HG02678 (cell line): ENCODE data around the gene TROAP.
"Not testable (repeated sequence)": the region's sequence is repeated elsewhere in the genome, so short reads cannot be mapped to it uniquely, and the experiment has no call there.

Experiments
- ATAC-seq: cut with Tn5 transposase; IDR thresholded peaks from one replicate; pipeline ENCODE4 v1.9.1; 2021; ENCODE audit warnings: mild to moderate bottlenecking, moderate library complexity; ENCODE audit not compliant: unreplicated experiment

The TROAP gene

DNA sequence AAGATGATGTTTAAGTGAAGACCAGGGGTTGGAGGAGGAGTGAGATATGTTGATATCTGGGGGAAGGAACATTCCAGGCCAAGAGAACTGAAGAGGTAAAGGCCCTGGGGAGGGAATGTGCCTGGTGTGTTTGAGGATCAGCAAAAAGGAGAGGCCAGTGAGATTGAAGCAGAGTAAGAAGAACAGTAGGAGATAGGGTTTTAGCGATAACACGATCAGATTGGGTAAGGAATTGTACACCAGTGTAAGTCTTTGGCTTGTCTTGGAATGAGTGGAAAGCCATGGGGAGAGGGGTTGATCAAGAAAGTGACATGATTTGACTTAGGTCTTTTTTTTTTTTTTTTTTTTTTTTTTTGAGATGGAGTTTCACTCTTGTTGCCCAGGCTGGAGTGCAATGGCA, 4.8 kb downstream of the TROAP start:
- no peak for ATAC-seq

DNA sequence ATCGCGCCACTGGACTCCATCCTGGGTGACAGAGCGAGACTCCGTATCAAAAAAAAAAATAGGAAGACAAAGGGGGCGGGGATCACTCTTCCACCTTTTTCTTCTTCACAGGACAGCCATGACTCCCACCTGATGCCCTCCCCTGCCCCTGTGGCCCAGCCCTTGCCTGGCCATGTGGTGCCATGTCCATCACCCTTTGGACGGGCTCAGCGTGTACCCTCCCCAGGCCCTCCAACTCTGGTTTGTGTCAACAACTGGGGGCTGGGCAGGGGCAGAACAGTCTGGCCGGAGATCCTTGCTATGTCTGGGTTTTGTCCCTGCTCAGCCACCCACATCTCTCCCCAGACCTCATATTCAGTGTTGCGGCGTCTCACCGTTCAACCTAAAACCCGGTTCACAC, 5.8 kb downstream of the TROAP start:
- no peak for ATAC-seq

DNA sequence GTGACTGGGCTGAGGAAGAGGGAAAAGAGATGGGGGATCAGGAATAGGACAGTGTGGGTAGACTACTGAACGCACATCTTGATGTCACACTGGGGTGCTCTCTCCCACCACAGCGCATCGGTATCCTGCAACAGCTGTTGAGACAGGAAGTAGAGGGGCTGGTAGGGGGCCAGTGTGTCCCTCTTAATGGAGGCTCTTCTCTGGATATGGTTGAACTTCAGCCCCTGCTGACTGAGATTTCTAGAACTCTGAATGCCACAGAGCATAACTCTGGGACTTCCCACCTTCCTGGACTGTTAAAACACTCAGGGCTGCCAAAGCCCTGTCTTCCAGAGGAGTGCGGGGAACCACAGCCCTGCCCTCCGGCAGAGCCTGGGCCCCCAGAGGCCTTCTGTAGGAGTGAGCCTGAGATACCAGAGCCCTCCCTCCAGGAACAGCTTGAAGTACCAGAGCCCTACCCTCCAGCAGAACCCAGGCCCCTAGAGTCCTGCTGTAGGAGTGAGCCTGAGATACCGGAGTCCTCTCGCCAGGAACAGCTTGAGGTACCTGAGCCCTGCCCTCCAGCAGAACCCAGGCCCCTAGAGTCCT, 7.1 kb downstream of the TROAP start:
- no peak for ATAC-seq

DNA sequence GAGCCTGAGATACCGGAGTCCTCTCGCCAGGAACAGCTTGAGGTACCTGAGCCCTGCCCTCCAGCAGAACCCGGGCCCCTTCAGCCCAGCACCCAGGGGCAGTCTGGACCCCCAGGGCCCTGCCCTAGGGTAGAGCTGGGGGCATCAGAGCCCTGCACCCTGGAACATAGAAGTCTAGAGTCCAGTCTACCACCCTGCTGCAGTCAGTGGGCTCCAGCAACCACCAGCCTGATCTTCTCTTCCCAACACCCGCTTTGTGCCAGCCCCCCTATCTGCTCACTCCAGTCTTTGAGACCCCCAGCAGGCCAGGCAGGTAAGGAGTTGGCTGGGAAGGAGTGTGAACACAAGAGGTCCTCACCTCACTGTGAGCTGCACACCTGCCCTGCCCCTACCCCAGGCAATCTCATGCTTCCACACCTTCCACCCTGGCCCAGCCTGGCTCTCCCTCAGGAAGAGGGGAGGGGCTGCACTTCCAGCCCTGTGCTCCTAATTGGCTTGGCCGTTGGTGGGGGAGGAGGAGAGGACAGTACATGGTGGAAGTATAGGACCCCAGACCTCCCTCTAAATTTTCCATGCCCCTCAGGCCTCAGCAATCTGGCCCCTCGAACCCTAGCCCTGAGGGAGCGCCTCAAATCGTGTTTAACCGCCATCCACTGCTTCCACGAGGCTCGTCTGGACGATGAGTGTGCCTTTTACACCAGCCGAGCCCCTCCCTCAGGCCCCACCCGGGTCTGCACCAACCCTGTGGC, 7.8 kb downstream of the TROAP start:
- ATAC-seq = no peak

DNA sequence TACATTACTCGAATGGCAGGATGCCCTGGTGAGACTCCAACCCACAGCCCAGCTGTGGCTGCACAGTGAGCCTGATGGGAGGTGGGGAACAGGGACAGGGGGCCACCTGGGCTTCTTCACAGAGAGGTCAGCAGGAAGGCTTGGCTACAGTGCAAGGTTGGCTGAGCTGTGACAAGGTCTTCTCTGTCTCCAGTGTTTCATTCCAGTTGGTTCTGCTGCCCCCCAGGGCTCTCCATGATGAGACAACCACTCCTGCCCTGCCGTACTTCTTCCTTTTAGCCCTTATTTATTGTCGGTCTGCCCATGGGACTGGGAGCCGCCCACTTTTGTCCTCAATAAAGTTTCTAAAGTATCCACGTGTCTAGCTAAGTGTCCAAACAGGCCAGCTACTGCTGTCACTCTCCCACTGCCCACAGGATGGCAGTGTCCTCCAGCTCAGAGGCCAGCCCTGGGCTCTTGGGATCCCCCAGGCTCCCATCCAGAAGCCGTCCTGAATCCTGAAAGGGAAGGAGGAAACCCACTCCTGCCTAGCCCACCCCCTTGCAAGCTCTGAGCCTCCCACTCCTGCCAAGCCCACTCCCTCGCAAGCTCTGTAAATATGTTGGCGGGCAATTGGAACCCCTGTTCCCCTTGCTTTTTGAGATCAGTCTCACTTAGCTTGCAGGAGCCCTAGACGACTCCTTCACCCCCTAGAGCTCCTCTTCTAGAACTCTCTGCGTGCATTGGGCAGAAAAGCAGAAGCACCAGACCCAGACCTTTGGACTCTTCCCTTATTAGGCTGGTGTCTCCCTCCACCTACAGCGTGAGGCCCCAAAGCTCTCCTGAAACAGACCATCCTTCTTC, 8.5 kb downstream of the TROAP start:
- ATAC-seq = no peak

DNA sequence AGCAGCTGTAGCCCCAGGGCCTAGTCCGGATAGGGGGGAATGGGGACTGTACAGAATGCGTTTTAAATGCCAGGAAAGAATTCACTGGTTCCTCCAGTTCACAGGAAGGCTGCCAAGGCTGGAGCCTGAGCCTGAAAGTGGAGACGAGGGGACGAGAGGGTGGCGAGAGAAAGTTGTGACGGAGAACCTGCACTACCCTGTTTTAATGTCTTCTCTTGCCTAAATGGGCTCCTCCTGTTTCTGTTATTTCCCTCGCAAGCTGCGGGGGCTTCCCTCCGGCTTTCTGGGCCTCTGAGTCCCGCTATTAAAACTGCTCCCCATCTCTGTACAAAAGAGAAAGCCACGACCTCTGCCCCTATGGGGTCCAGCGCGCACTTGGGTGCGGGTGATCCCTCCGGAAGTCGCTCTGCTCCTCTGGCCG, 9.4 kb downstream of the TROAP start:
- no peak for ATAC-seq

DNA sequence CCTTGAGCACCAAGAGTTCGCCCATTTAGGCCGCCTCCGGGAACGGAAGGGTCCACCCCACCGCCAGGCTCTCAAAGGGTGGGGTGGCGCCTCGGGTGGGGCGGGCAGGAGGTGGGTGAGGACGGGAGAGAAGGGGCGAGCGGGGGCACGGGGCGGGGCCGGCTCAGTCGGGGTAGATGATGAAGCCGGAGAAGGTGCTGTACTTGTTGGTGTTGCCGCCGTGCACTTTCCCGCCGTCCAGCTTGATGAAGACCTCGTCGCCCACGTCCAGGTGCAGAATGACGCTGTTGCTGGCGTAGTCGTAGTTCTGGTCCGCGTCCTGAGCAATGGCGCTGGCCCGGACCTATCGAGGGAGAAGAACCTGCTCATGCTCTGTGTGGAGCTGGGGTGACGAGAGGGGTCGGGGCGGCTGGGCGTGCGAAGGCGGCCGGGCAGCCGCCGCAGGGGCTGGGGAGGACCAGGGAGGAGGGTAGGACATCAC, 9.9 kb downstream of the TROAP start:
- no peak for ATAC-seq

DNA sequence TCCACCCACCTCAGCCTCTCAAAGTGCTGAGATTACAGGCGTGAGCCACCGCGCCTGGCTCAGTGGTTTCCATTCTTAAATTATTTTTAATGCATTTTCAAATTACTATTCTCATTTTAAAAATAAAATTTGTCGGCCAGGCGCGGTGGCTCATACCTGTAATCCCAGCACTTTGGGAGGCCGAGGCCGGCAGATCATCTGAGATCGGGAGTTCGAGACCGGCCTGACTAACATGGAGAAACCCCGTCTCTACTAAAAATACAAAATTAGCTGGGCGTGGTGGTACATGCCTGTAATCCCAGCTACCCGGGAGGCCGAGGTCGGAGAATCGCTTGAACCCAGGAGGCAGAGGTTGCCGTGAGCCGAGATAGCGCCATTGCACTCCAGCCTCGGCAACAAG, 10.7 kb downstream of the TROAP start:
- ATAC-seq = not testable (repeated sequence)

DNA sequence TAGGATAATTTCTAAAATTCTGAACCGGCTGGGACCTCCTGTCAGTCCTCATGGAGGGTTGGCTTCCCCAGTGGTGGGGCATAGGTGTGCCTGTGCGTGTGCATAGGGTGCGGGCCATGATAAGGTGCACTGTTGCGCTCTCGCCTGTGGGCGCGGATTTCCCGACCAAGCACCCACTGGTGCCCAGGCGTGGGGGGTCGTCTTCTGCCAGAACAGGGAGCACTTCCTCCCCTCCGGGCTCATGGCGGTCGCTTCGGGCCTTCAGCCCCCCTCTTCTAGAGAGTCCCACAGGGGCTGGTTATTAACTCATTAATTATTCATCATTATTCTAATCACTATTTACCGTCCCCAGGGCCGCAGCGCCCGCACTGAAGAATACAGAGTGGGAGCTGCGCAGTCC, 11.2 kb downstream of the TROAP start:
- no peak for ATAC-seq

DNA sequence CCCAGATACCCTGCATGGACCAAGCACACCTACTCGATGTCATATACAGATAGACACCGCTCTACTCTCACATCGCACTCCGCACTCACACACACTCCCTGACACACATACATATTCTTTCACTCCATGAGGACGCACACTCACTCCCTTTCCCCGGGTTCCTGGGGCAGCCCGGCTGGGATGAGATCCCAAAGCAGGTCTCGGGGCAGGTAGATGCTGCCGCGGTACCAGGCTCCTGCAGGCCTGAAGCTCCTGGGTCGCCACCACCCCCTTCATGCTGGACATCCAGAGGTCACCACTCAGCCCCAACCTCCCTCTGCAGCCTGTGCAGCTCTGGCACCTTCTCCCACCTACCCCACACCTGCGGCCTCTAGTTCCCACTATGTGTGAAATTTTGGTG, 11.6 kb downstream of the TROAP start:
- no peak for ATAC-seq

DNA sequence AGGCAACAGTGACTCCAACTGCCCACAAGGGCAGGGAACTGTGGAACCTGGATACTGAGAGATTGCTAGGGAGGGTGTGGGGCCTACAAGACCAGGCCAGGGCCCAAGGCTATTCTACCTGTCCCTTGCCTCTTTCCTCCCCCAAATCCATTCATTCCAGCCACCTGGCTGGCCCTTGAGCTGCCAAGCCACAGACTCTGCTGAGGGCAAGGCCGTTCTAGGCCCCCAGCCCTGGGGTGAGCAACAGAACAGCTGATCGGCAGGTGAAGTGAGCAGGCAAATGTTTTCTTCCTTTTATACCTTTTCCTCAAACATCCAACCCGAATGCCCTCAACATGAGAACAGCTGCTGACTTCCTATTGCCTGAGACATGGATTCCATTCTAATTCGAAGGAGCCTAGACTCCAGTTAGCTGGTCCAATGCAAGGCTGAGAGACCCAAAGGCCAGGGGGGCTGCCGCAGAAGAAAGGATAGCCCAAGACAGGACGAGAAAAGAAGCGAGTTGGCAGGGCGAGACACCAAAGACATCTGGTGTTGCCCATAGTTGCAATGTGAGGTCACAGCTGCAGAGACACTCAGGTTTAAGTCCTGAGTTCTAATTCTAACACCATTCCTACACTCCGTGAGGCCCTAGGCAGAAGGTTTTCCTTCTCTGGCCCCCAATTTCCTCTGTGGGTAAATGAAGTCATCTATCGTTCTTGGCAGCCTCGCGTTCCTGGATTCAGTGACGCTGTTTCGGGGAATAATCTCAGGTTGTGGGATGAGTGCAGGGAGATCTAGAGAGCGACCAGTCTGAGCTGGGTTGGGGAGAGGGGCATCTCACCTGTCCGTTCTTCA, 12.3 kb downstream of the TROAP start:
- ATAC-seq = no peak

DNA sequence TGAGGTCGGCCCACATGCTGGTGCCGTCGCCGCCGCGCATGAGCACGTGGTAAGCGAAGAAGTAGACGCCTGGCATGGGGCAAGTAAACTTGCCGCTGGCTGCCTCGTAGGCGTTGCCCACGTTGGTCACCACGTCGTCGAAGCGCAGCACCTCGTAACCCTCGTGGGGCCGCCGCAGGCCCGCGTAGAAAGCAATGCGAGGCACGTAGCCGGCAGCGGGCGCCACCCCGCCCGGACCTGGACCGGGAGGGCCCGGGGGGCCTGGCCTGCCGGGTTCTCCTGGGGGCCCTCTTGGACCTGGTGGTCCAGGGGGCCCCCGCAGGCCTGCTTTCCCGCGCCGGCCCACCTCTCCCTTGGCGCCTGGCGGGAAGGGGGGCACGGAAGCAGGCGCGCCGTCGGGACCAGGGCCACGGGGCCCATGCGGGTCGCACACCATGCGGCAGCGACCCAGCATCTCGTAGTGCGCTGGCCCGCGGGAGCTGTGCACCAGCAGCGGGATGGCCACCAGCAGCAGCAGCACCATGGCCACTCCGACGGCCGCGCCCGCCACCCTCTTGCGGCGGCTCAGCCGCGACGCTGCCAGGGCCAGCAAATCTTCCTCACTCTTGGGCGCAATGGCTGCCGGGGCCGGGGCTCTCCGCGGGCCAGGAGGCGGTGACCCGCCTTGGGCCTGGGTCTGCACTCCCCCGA, 13.0 kb downstream of the TROAP start:
- ATAC-seq = no peak

DNA sequence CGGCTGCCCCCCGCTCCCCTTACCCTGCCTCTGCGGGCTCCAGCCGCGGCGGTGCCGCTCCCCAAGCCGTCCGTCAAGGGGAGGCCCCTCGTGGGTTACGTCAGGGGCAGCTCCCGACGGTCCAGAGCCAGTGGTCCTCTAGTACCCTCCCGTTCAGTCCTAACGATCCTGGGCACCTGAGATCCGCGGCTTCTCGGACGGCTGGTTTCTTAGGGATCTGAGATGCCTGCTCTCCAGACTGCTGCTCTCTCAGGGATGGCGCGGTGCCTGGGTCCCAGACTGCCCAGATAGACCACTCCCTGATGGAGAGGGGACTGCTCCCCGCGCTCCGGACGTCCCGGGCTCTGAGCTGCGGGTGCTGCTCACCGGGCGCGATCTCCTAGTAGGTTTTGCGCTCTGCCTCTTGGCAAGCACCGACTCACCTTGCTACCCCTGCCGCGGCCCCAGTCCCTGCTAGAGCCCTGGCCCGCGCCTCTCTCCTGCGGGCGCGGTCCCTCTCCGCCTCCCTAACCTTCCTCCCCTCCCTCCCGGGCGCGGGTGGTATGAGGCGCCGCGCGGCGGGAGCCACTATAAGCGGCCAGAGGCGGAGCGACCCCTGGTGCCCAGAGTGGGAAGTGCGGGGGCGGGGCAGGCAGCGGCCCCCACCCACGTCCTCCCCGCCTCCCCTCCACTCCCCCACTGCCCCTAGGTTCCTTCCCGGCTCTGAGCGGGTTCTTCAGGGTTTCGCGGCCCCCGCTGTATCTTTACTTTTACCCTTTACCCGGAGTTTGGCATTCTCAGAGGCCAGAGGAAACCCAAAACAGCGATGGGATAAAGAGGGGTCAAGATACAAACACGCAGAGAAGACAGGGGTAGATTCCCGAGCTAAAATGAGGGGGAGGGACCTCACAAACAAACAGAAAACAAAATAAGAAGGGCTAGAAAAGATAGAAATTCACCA, 13.9 kb downstream of the TROAP start, which contains the start of gene C1QL4:
Gene C1QL4, minus strand, starts transcription at position 544 of the 940 bp plus-strand sequence. CDS start 711 bp downstream, outside the sequence.
- peak; percentile 65 for ATAC-seq

DNA sequence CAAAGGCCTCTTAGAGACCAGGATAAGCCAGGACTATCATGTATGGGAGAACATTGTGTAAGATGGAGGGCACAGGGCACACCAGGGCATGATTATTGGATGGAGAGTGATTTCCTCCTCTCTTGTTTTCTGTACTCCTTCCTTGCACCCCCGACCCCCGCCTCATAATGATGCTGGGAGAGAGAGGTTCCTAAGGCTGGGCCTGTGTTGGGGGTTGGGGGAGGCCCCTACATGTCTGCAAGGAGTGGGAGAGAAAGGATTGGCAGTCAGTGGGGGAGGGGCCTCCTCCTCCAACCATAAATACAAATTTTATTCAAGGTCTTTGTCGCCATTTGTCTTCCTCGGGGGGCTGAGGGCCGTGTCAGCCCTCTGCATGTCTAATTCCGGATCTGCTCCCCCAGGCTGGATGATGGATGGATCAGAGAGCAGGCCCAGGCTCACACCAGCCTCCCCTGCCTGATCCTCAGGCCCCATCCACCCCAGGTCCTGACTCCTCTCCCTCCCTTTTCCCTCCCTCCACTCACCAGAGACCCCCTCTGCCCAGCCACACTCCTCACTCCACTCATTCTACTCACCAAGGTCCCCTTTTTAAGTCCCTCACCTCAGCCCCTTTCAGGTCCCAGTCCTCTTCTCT, 15.9 kb downstream of the TROAP start:
- ATAC-seq = no peak

DNA sequence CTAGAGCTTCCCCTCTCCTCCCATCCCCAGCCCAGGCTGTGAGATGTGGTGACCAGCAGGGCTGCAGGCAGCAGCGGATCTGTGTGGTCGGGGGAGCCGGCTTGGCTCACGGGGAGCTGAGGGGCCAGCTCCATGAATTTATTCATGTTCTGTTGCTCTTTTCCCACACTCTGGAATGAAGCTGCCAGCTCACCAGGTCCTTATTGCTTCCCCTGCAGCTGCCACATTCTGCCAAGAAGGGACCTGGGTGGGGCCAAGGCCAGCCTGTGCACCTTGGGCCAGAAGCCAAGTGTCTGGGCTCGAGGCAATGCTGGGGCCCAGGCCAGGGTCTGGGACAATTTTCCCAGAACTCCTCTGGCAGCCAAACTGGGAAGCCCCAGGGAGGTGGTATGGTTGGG, 16.4 kb downstream of the TROAP start:
- ATAC-seq = no peak

DNA sequence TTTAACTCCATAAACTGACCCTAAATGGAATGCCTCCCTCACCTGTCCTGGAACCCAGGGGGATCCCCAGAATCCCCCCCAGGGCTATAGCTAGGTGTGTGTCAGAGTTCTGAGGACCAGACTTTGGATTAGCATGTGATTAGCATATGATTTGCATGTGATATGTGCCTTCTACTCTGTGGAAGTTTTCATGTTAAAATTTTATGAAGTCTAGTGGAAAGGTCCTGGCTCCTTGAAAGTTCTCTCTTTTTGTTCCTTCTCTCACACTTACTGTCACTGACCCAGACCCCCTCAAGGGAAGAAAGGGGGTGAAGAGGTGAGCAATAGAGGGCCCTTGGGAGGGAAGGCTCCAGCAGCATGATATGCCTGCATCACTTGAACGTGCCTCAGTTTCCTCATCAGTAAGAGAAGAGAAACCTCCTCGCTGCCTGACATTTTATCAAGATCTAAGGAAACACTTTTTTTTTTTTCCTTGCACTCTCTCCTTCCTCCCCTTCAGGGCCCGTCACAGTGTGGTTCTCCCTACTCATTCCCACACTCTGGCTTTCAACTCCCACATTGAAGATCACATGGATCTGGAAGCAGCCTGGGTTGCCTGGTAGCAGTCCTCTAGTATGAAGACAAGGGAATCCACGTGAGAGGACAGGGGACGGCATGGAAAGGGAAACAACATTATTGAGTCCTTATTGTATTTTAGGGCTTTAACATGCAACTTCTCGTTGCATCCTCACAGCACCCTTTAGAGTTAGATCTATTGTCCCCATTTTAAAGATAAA, 17.2 kb downstream of the TROAP start:
- no peak for ATAC-seq

DNA sequence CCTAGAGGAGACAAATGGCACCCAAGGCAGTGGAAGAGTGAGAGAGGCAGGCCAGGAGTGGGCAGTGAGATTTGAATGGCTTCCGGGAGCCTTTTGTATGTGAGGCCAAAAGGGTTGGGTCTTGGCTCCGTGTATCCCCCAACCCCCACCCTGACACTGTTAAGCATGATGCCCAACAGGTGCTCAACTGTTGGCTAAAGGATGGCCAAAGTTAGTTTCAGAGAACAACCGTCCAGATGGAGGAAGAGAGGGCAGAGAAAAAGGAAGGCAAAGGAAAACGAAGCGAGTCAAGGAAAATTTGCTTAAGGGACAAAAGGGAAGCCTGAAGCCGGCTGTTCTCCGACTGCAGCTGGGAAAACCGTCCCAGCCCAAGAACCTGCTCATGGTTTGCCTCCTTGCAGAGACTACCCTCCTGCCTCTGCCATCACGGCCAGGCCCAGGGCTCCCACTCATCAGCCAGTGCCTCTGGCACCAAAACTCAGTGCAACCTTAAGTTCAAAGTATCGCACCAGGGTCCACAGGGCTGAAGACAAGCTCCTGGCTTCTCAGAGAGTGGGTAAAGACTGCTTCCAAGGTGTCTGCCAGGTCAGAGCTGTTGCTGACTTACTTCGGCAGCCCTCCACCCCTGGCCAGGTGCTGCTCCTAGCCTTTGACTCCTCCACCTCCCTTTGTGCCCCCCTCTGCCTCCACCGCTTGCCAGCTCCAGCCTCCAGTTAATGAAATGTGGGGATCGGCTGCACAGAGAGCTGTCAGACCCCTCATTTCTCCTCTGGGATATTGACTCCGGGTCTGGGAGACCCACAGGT, 18.1 kb downstream of the TROAP start:
- ATAC-seq = no peak
